ENCODE measurements around the gene LARP4B. TPM values are rescaled to one million over a fixed set of nuclear protein-coding genes. Genes with fewer than 3 reads are reported as not detected.

LARP4B gene
- total RNA-seq, 1 donor from 2014 or later = 101 TPM

GRCh38 chr10:811379-812175, 119.9 kb downstream of the LARP4B start:
- no peak for FAIRE-seq
- H3K27me3 ChIP-seq (ENCODE audit: insufficient read depth, low read length) = no peaks in the 10 kb centered on the region
- peaks cover 37% of the 10 kb centered on the region for H3K36me3 Mint-ChIP-seq (ENCODE audit: low read depth, unreplicated experiment)
- no peaks in the 10 kb centered on the region for H3K4me1 ChIP-seq (ENCODE audit: insufficient read depth, low read length)
- peaks cover 51% of the 10 kb centered on the region for H3K36me3 ChIP-seq (ENCODE audit: insufficient read depth, low read length)
- H3K27ac ChIP-seq (ENCODE audit: low read depth, low read length) = no peak overlapping the region
- H3K4me3 ChIP-seq (ENCODE audit: insufficient read depth, low read depth, low read length) = no peak overlapping the region
- H3K79me2 ChIP-seq (ENCODE audit: insufficient read depth, low read length) = peaks cover 6% of the 10 kb centered on the region
- H3K9me3 Mint-ChIP-seq (ENCODE audit: unreplicated experiment) = no peaks in the 10 kb centered on the region
- H3K9ac ChIP-seq (ENCODE audit: low read length) = no peak overlapping the region
- no peaks in the 10 kb centered on the region for H3K27me3 Mint-ChIP-seq (ENCODE audit: low read depth, unreplicated experiment)
- H3K27ac Mint-ChIP-seq (ENCODE audit: unreplicated experiment) = peak overlapping the region; percentile 6
- TF ChIP-seq EZH2 (IDR thresholded peaks at IDR 0.05; ENCODE audit: insufficient read depth, low read length) (no peak), CTCF (IDR thresholded peaks at IDR 0.05; ENCODE audit: insufficient read depth, low read depth, low read length) (no peak)
- no peaks in the 10 kb centered on the region for H3K9me3 ChIP-seq (ENCODE audit: insufficient read depth, low read depth, low read length)
- no peak overlapping the region for H3K4me2 ChIP-seq (ENCODE audit: low read length)
- peaks cover 18% of the 10 kb centered on the region for H3K4me1 Mint-ChIP-seq (ENCODE audit: low read depth, unreplicated experiment)
- DNase-seq (ENCODE audit: low read depth) = peak; percentile 45
- peaks cover 42% of the 10 kb centered on the region for H4K20me1 ChIP-seq (ENCODE audit: insufficient read depth, low read length)
- H2AFZ ChIP-seq (ENCODE audit: low read depth, low read length) = no peak overlapping the region
- no peak overlapping the region for H3K4me3 Mint-ChIP-seq (ENCODE audit: unreplicated experiment)

- DNase-seq (ENCODE audit: low read depth) = no peak
- no peak overlapping the region for H2AFZ ChIP-seq (ENCODE audit: low read depth, low read length)
- H3K4me2 ChIP-seq (ENCODE audit: low read length) = no peak overlapping the region
- H3K9me3 ChIP-seq (ENCODE audit: insufficient read depth, low read depth, low read length) = no peaks in the 10 kb centered on the region
- peaks cover 3% of the 10 kb centered on the region for H3K79me2 ChIP-seq (ENCODE audit: insufficient read depth, low read length)
- Mint-ChIP-seq H3K4me3 (ENCODE audit: unreplicated experiment) (no peak overlapping the region), H3K4me1 (ENCODE audit: low read depth, unreplicated experiment) (peaks cover 18% of the 10 kb centered on the region), H3K27ac (ENCODE audit: unreplicated experiment) (no peak overlapping the region), H3K27me3 (ENCODE audit: low read depth, unreplicated experiment) (no peaks in the 10 kb centered on the region), H3K9me3 (ENCODE audit: unreplicated experiment) (no peaks in the 10 kb centered on the region), H3K36me3 (ENCODE audit: low read depth, unreplicated experiment) (peaks cover 32% of the 10 kb centered on the region)
- no peaks in the 10 kb centered on the region for H3K27me3 ChIP-seq (ENCODE audit: insufficient read depth, low read length)
- TF ChIP-seq CTCF (IDR thresholded peaks at IDR 0.05; ENCODE audit: insufficient read depth, low read depth, low read length) = peak; percentile 24
- no peak for TF ChIP-seq EZH2 (IDR thresholded peaks at IDR 0.05; ENCODE audit: insufficient read depth, low read length)
- no peak for FAIRE-seq
- H4K20me1 ChIP-seq (ENCODE audit: insufficient read depth, low read length) = peaks cover 38% of the 10 kb centered on the region
- H3K27ac ChIP-seq (ENCODE audit: low read depth, low read length) = no peak overlapping the region
- H3K36me3 ChIP-seq (ENCODE audit: insufficient read depth, low read length) = peaks cover 46% of the 10 kb centered on the region
- no peak overlapping the region for H3K9ac ChIP-seq (ENCODE audit: low read length)
- H3K4me1 ChIP-seq (ENCODE audit: insufficient read depth, low read length) = no peaks in the 10 kb centered on the region
- H3K4me3 ChIP-seq (ENCODE audit: insufficient read depth, low read depth, low read length) = no peak overlapping the region
Observed at GRCh38 chr10:810351-810846, 121.1 kb downstream of the LARP4B start.

Data from astrocyte (in vitro differentiated cells and primary cell).